CD14-positive monocyte (primary cell): ENCODE results near the gene SLIT3. TPM values are rescaled to one million over a fixed set of nuclear protein-coding genes. Genes with fewer than 3 reads are reported as not detected.

Experiments
- DNase-seq, 3 donors: peaks; one replicate each; pipeline ENCODE4 v3.0.0-alpha.2; 2011 to 2022
- H2AFZ ChIP-seq: 2 replicates; pipeline ENCODE4 v1.6.0; 2012; ENCODE audit warnings: mild to moderate bottlenecking, low read depth, low read length, inconsistent platforms; ENCODE audit not compliant: insufficient read depth, poor library complexity, severe bottlenecking
- H3K27ac ChIP-seq, 2 donors: 1 replicate in 1 of 2; 2 replicates in 1 of 2; pipeline ENCODE4 v1.5.1; 2012 to 2013; ENCODE audit warnings: low read length in 2 of 2, control low read depth in 1 of 2, inconsistent platforms in 1 of 2, low read depth in 1 of 2, mild to moderate bottlenecking in 1 of 2
- H3K27me3 ChIP-seq, 2 donors: one replicate each; pipeline versions ENCODE4 v1.6.0 to v1.6.1; 2011 to 2013; ENCODE audit warnings: low read length in 2 of 2; ENCODE audit not compliant: control insufficient read depth in 2 of 2, insufficient read depth in 2 of 2
- H3K36me3 ChIP-seq, 2 donors: replicated peaks in 1 of 2; 1 replicate in 1 of 2; 2 replicates in 1 of 2; pipeline versions ENCODE4 v1.5.1 to v1.6.1; 2012 to 2013; ENCODE audit warnings: low read length in 2 of 2, control low read depth in 1 of 2, inconsistent platforms in 1 of 2, mild to moderate bottlenecking in 1 of 2; ENCODE audit not compliant: insufficient read depth in 2 of 2, control insufficient read depth in 1 of 2
- H3K4me1 ChIP-seq, 2 donors: 1 replicate in 1 of 2; 2 replicates in 1 of 2; pipeline versions ENCODE4 v1.5.1 to v1.6.1; 2012 to 2013; ENCODE audit warnings: low read length in 2 of 2, control low read depth in 1 of 2, inconsistent platforms in 1 of 2, mild to moderate bottlenecking in 1 of 2, moderate library complexity in 1 of 2; ENCODE audit not compliant: insufficient read depth in 2 of 2, control insufficient read depth in 1 of 2
- H3K4me2 ChIP-seq: replicated peaks from 2 replicates; pipeline ENCODE3; 2012; ENCODE audit warnings: low read length, moderate library complexity, mild to moderate bottlenecking; ENCODE audit not compliant: poor library complexity, severe bottlenecking; ENCODE audit errors: extremely low read depth
- H3K4me3 ChIP-seq, 3 experiments: fragments of 200-600 bp in 1 of 3; sonication (generic) in 1 of 3; replicated peaks in 1 of 3; 1 replicate in 2 of 3; 2 replicates in 1 of 3; pipeline ENCODE4 v1.5.1; 2011 to 2013; ENCODE audit warnings: low read length in 3 of 3, mild to moderate bottlenecking in 3 of 3, control low read depth in 2 of 3, low read depth in 2 of 3, inconsistent platforms in 1 of 3, moderate library complexity in 1 of 3
- H3K79me2 ChIP-seq: 2 replicates; pipeline ENCODE4 v1.6.0; 2012; ENCODE audit warnings: mild to moderate bottlenecking, control low read depth, inconsistent platforms, low read length, moderate library complexity; ENCODE audit not compliant: insufficient read depth
- H3K9ac ChIP-seq: 2 replicates; pipeline ENCODE4 v1.6.0; 2017; ENCODE audit warnings: low read length, mild to moderate bottlenecking; ENCODE audit not compliant: insufficient read depth, poor library complexity, severe bottlenecking
- H3K9me3 ChIP-seq, 2 donors: replicated peaks in 1 of 2; 1 replicate in 1 of 2; 2 replicates in 1 of 2; pipeline versions ENCODE4 v1.5.1 to v1.6.1; 2012 to 2013; ENCODE audit warnings: low read length in 2 of 2, control low read depth in 1 of 2; ENCODE audit not compliant: control insufficient read depth in 1 of 2, insufficient read depth in 1 of 2
- H4K20me1 ChIP-seq: 2 replicates; pipeline ENCODE4 v1.6.0; 2012; ENCODE audit warnings: mild to moderate bottlenecking, low read length, control low read depth, moderate library complexity; ENCODE audit not compliant: insufficient read depth
- H3K27ac Mint-ChIP-seq, 7 donors: one replicate each; pipeline ENCODE4 v1.8.0; 2020; ENCODE audit warnings: mild to moderate bottlenecking in 7 of 7, mixed read lengths in 7 of 7, moderate library complexity in 6 of 7, inconsistent platforms in 2 of 7
- H3K27me3 Mint-ChIP-seq, 3 donors: one replicate each; pipeline ENCODE4 v1.8.0; 2021 to 2022; ENCODE audit warnings: low read depth in 3 of 3, mild to moderate bottlenecking in 3 of 3, mixed read lengths in 3 of 3, moderate library complexity in 3 of 3, inconsistent platforms in 1 of 3
- H3K36me3 Mint-ChIP-seq, 2 donors: one replicate each; pipeline ENCODE4 v1.8.0; 2020; ENCODE audit warnings: mixed read lengths in 2 of 2, inconsistent platforms in 1 of 2, mild to moderate bottlenecking in 1 of 2
- H3K4me1 Mint-ChIP-seq: one replicate; pipeline ENCODE4 v1.8.0; 2020; ENCODE audit warnings: mild to moderate bottlenecking, mixed read lengths
- H3K4me3 Mint-ChIP-seq, 2 donors: one replicate each; pipeline ENCODE4 v1.8.0; 2020; ENCODE audit warnings: mild to moderate bottlenecking in 2 of 2, mixed read lengths in 2 of 2, moderate library complexity in 1 of 2
- H3K9me3 Mint-ChIP-seq, 7 donors: one replicate each; pipeline ENCODE4 v1.8.0; 2020 to 2022; ENCODE audit warnings: mixed read lengths in 7 of 7, mild to moderate bottlenecking in 6 of 7, moderate library complexity in 6 of 7, inconsistent platforms in 2 of 7
- WGBS: methylation state at CpG from one replicate; pipeline ENCODE4 v1.1.5; 2013; ENCODE audit warnings: missing lambda C conversion rate; ENCODE audit not compliant: insufficient coverage; 5-methylcytosine and 5-hydroxymethylcytosine counted together
- intact Hi-C, 2 donors: fragments of 100-400 bp; cut with micrococcal nuclease; formaldehyde crosslinking; loops; one replicate each; pipeline versions ENCODE4 v1.15.0 to v1.15.1; 2023
- polyA plus RNA-seq, 3 donors: library from polyadenylated mRNA; depleted of rRNA in 1 of 3; unstranded in 2 of 3; stranded (reverse) in 1 of 3; fragments of 300-500 nt in 2 of 3; fragments of >200 nt in 1 of 3; fragmentation: Illumina TruSeq in 2 of 3; gene quantifications; 1 replicate in 2 of 3; 2 replicates in 1 of 3; pipeline ENCODE4 v1.2.3, GENCODE V29; 2012 to 2021
- TF ChIP-seq, protein P1 (sequence below): fragments of 200-600 bp; IDR thresholded peaks from one replicate; pipeline ENCODE4 v1.8.0; 2022; ENCODE audit warnings: antibody characterized with exemption, mild to moderate bottlenecking

SLIT3 gene
- polyA plus RNA-seq, 3 donors, result not detected

DNA sequence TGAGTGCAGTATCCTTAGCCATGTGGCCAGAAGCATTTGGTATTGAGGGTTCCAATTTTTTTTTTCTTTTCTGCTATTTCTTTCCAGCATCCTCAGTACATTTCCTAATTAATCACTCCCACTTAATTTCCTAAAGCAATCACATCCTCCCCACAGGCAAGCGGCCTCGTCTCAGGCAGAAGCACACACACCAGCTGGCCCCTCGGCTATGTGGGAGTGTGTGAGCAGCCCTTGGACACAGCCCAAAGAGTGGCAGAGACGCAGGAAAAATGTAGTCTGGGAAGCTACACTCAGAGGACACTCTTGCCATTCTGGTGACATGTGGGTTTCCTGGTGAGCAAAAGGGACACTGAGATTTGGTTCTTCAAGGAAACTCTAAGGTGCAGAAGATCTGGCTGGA, 20.7 kb downstream of the SLIT3 start:
- Histone ChIP-seq H3K4me1 (no peaks in the 10 kb centered on the region), H3K4me2 (no peak overlapping the region), H3K27ac (no peak overlapping the region), H3K36me3 (no peaks in the 10 kb centered on the region), H3K4me3 (no peak overlapping the region), H4K20me1 (no peaks in the 10 kb centered on the region), H2AFZ (no peak overlapping the region), H3K27me3 (no peaks in the 10 kb centered on the region), H3K9me3 (peaks cover under 1% of the 10 kb centered on the region in 2 donors), H3K9ac (no peak overlapping the region), H3K79me2 (no peaks in the 10 kb centered on the region)
- DNase-seq, result no peak
- no peak overlapping the region for H3K4me3 Mint-ChIP-seq
- 95% methylated on average over 2 of the region's 4 CpGs for WGBS
- TF ChIP-seq, protein P1, sequence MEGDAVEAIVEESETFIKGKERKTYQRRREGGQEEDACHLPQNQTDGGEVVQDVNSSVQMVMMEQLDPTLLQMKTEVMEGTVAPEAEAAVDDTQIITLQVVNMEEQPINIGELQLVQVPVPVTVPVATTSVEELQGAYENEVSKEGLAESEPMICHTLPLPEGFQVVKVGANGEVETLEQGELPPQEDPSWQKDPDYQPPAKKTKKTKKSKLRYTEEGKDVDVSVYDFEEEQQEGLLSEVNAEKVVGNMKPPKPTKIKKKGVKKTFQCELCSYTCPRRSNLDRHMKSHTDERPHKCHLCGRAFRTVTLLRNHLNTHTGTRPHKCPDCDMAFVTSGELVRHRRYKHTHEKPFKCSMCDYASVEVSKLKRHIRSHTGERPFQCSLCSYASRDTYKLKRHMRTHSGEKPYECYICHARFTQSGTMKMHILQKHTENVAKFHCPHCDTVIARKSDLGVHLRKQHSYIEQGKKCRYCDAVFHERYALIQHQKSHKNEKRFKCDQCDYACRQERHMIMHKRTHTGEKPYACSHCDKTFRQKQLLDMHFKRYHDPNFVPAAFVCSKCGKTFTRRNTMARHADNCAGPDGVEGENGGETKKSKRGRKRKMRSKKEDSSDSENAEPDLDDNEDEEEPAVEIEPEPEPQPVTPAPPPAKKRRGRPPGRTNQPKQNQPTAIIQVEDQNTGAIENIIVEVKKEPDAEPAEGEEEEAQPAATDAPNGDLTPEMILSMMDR, result no peak
- H3K36me3 Mint-ChIP-seq, result no peaks in the 10 kb centered on the region
- intact Hi-C loops, result no loop called here
- no peaks in the 10 kb centered on the region for H3K4me1 Mint-ChIP-seq
- H3K9me3 Mint-ChIP-seq, result peaks cover 0 to 2% (median 0%) of the 10 kb centered on the region in 7 donors
- peaks cover 2 to 5% (median 3%) of the 10 kb centered on the region in 3 donors for H3K27me3 Mint-ChIP-seq
- no peak overlapping the region for H3K27ac Mint-ChIP-seq

DNA sequence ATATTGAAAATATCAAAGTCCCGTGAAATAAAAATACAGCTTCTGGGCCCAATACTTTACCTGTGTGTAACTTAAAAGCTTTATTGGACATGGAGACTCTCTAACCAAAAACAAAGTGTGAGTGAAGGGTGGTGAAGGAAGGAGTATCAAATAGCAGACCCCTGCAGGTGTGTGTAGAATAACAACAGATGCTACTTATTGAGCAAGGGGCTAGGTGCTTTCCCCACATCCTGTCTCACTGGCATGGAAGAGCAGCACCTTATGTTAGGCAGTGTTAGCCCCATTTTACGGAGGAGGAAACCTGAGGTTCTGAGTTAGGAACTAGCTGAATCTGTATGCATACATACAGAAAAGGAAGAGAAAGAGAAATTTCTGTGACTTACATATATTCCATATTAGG, 21.8 kb downstream of the SLIT3 start:
- TF ChIP-seq, protein P1, result no peak
- Histone ChIP-seq H3K27ac (no peak overlapping the region), H3K36me3 (no peaks in the 10 kb centered on the region), H3K4me1 (no peaks in the 10 kb centered on the region), H2AFZ (no peak overlapping the region), H3K4me3 (no peak overlapping the region), H3K4me2 (no peak overlapping the region), H3K9me3 (no peaks in the 10 kb centered on the region), H3K9ac (no peak overlapping the region), H3K79me2 (no peaks in the 10 kb centered on the region), H4K20me1 (no peaks in the 10 kb centered on the region), H3K27me3 (no peaks in the 10 kb centered on the region)
- no peak overlapping the region for H3K27ac Mint-ChIP-seq
- H3K27me3 Mint-ChIP-seq, result peaks cover 2 to 5% (median 3%) of the 10 kb centered on the region in 3 donors
- no peaks in the 10 kb centered on the region for H3K36me3 Mint-ChIP-seq
- intact Hi-C loops, result no loop called here
- no peak overlapping the region for H3K4me3 Mint-ChIP-seq
- no peaks in the 10 kb centered on the region for H3K4me1 Mint-ChIP-seq
- no CpG with 5 or more reads among the region's 2 CpGs for whole genome bisulfite sequencing
- peaks cover 0 to 2% (median 0%) of the 10 kb centered on the region in 7 donors for H3K9me3 Mint-ChIP-seq
- DNase-seq, result no peak
